Omental fat pad (tissue), 4 donors: ENCODE measurements around the gene CRIP1. TPM values are rescaled to one million over a fixed set of nuclear protein-coding genes. Genes with fewer than 3 reads are reported as not detected.

Experiments used
- ATAC-seq: fragments of 150-250 bp; one replicate; pipeline ENCODE4 v1.9.1; 2016; ENCODE audit warnings: mild to moderate bottlenecking, moderate library complexity; ENCODE audit not compliant: low FRiP score
- DNase-seq: peaks from one replicate; pipeline ENCODE4 v3.0.0-alpha.2; 2019; ENCODE audit warnings: low spot score
- CTCF ChIP-seq, 3 donors: fragments of 450-650 bp; IDR thresholded peaks; one replicate each; pipeline ENCODE4 v1.5.1; 2016 to 2017; ENCODE audit warnings: antibody characterized with exemption in 3 of 3, mild to moderate bottlenecking in 3 of 3, moderate library complexity in 2 of 3
- total RNA-seq, 4 donors: library from RNA; depleted of rRNA; stranded (reverse); fragments of >200 nt; gene quantifications; one replicate each; pipeline ENCODE4 v1.1.0, GENCODE V29; 2016

Gene CRIP1
- total RNA-seq, 4 donors from 2014 or later: 18.5 to 88.6 (median 43.9) TPM

GRCh38 chr14:105479431-105480158 lies 7.1 kb upstream of the CRIP1 start:
- TF ChIP-seq CTCF (IDR thresholded peaks at IDR 0.05): no peak
- ATAC-seq: no peak
- DNase-seq: no peak

- no peak for ATAC-seq
- no peak for DNase-seq
- TF ChIP-seq CTCF (IDR thresholded peaks at IDR 0.05): no peak
These were observed 6.4 kb upstream of the CRIP1 start for GRCh38 chr14:105480199-105480746.

GRCh38 chr14:105480807-105481801 lies 5.6 kb upstream of the CRIP1 start:
- peak in 2 of 3 donors; percentile 76 to 96 for TF ChIP-seq CTCF (IDR thresholded peaks at IDR 0.05)
- peak; percentile 80 for ATAC-seq
- DNase-seq: peak; percentile 96

- ATAC-seq: peak; percentile 55
- TF ChIP-seq CTCF (IDR thresholded peaks at IDR 0.05): no peak
- peak; percentile 94 for DNase-seq
These were observed 4.7 kb upstream of the CRIP1 start for GRCh38 chr14:105481886-105482457.

- ATAC-seq: no peak
- no peak for TF ChIP-seq CTCF (IDR thresholded peaks at IDR 0.05)
- DNase-seq: no peak
These were observed 4.1 kb upstream of the CRIP1 start for GRCh38 chr14:105482486-105483110.

- DNase-seq (no peak), ATAC-seq (no peak)
- TF ChIP-seq CTCF (IDR thresholded peaks at IDR 0.05): no peak
These were observed 3.2 kb upstream of the CRIP1 start for GRCh38 chr14:105483300-105484068.
